ENCODE data around the gene PRDM16.

PRDM16 gene

GRCh38 chr1:3034728-3035562 is 34.1 kb upstream of the PRDM16 start:
- H3K27me3 ChIP-seq (ENCODE audit: insufficient read depth, low read length) = no peaks in the 10 kb centered on the region
- no peak overlapping the region for H3K4me2 ChIP-seq (ENCODE audit: low read length)
- H2AFZ ChIP-seq (ENCODE audit: low read length) = no peak overlapping the region
- H4K20me1 ChIP-seq (ENCODE audit: insufficient read depth, low read length) = no peaks in the 10 kb centered on the region
- H3K4me1 ChIP-seq (ENCODE audit: insufficient read depth, low read length, severe bottlenecking) = no peaks in the 10 kb centered on the region
- no peak overlapping the region for H3K27ac ChIP-seq (ENCODE audit: low read depth, low read length, poor library complexity, severe bottlenecking)
- TF ChIP-seq EZH2 (IDR thresholded peaks at IDR 0.05; ENCODE audit: borderline replicate concordance, low read length) (no peak), CTCF (IDR thresholded peaks at IDR 0.05; ENCODE audit: low read length) (no peak)
- H3K9me2 ChIP-seq (ENCODE audit: low read depth, low read length) = no peaks in the 10 kb centered on the region
- no peaks in the 10 kb centered on the region for H3K36me3 ChIP-seq (ENCODE audit: insufficient read depth, low read length)
- no peak overlapping the region for H3K9ac ChIP-seq (ENCODE audit: low read length)
- H3K9me3 ChIP-seq (ENCODE audit: low read length) = no peaks in the 10 kb centered on the region
- no peak overlapping the region for H3K4me3 ChIP-seq (ENCODE audit: low read depth, low read length, poor library complexity, severe bottlenecking)
- no peaks in the 10 kb centered on the region for H3F3A ChIP-seq (ENCODE audit: insufficient read depth, low read length)
- H3K79me2 ChIP-seq (ENCODE audit: insufficient read depth, low read length) = no peaks in the 10 kb centered on the region

- H3K4me2 ChIP-seq (ENCODE audit: low read length) = no peak overlapping the region
- TF ChIP-seq EZH2 (IDR thresholded peaks at IDR 0.05; ENCODE audit: borderline replicate concordance, low read length) (no peak), CTCF (IDR thresholded peaks at IDR 0.05; ENCODE audit: low read length) (no peak)
- no peak overlapping the region for H2AFZ ChIP-seq (ENCODE audit: low read length)
- no peaks in the 10 kb centered on the region for H3K36me3 ChIP-seq (ENCODE audit: insufficient read depth, low read length)
- H3K27ac ChIP-seq (ENCODE audit: low read depth, low read length, poor library complexity, severe bottlenecking) = no peak overlapping the region
- no peaks in the 10 kb centered on the region for H3K27me3 ChIP-seq (ENCODE audit: insufficient read depth, low read length)
- H4K20me1 ChIP-seq (ENCODE audit: insufficient read depth, low read length) = no peaks in the 10 kb centered on the region
- no peaks in the 10 kb centered on the region for H3K79me2 ChIP-seq (ENCODE audit: insufficient read depth, low read length)
- no peaks in the 10 kb centered on the region for H3K4me1 ChIP-seq (ENCODE audit: insufficient read depth, low read length, severe bottlenecking)
- H3F3A ChIP-seq (ENCODE audit: insufficient read depth, low read length) = no peaks in the 10 kb centered on the region
- no peak overlapping the region for H3K4me3 ChIP-seq (ENCODE audit: low read depth, low read length, poor library complexity, severe bottlenecking)
- no peak overlapping the region for H3K9ac ChIP-seq (ENCODE audit: low read length)
- no peaks in the 10 kb centered on the region for H3K9me2 ChIP-seq (ENCODE audit: low read depth, low read length)
- no peaks in the 10 kb centered on the region for H3K9me3 ChIP-seq (ENCODE audit: low read length)
Observed at GRCh38 chr1:3035563-3036446, 33.2 kb upstream of the PRDM16 start.

- no peak overlapping the region for H3K27ac ChIP-seq (ENCODE audit: low read depth, low read length, poor library complexity, severe bottlenecking)
- H3K27me3 ChIP-seq (ENCODE audit: insufficient read depth, low read length) = no peaks in the 10 kb centered on the region
- no peaks in the 10 kb centered on the region for H3K9me2 ChIP-seq (ENCODE audit: low read depth, low read length)
- no peaks in the 10 kb centered on the region for H3F3A ChIP-seq (ENCODE audit: insufficient read depth, low read length)
- H3K4me1 ChIP-seq (ENCODE audit: insufficient read depth, low read length, severe bottlenecking) = no peaks in the 10 kb centered on the region
- H3K9me3 ChIP-seq (ENCODE audit: low read length) = no peaks in the 10 kb centered on the region
- no peaks in the 10 kb centered on the region for H3K79me2 ChIP-seq (ENCODE audit: insufficient read depth, low read length)
- H2AFZ ChIP-seq (ENCODE audit: low read length) = no peak overlapping the region
- H3K4me3 ChIP-seq (ENCODE audit: low read depth, low read length, poor library complexity, severe bottlenecking) = no peak overlapping the region
- H3K36me3 ChIP-seq (ENCODE audit: insufficient read depth, low read length) = no peaks in the 10 kb centered on the region
- H3K9ac ChIP-seq (ENCODE audit: low read length) = no peak overlapping the region
- no peaks in the 10 kb centered on the region for H4K20me1 ChIP-seq (ENCODE audit: insufficient read depth, low read length)
- no peak for TF ChIP-seq CTCF (IDR thresholded peaks at IDR 0.05; ENCODE audit: low read length)
- TF ChIP-seq EZH2 (IDR thresholded peaks at IDR 0.05; ENCODE audit: borderline replicate concordance, low read length) = no peak
- no peak overlapping the region for H3K4me2 ChIP-seq (ENCODE audit: low read length)
Observed at GRCh38 chr1:3036447-3037280, 32.3 kb upstream of the PRDM16 start.

Data from OCI-LY1 (cell line).